NCI-H1694 (cell line): ENCODE results near the gene BMPR1A.
"Not testable (repeated sequence)": the region's sequence is repeated elsewhere in the genome, so short reads cannot be mapped to it uniquely, and the experiment has no call there.

Experiments
- DNase-seq: peaks from one replicate; lab custom pipeline; 2025; lab: John Stamatoyannopoulos, UW

BMPR1A gene

DNA sequence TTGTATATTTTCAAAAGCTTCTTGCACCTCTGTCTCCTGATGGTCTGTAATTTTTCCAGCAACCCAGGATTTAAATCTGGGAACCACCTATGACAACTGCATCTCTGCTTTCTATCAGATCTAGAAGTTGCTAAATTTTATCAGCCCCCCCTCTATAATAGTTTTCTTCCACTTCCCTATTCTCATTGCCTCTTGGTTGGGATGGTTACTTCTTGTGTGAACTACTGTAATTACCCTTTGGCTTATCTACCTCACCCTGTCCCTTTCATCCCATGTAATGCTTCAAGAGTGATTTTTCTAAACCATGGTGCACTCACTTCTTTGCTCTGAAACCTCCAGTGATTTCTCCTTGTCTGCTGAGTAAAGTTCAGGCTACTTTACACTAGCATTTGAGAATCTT is 92.3 kb downstream of the BMPR1A start:
- DNase-seq: no peak

DNA sequence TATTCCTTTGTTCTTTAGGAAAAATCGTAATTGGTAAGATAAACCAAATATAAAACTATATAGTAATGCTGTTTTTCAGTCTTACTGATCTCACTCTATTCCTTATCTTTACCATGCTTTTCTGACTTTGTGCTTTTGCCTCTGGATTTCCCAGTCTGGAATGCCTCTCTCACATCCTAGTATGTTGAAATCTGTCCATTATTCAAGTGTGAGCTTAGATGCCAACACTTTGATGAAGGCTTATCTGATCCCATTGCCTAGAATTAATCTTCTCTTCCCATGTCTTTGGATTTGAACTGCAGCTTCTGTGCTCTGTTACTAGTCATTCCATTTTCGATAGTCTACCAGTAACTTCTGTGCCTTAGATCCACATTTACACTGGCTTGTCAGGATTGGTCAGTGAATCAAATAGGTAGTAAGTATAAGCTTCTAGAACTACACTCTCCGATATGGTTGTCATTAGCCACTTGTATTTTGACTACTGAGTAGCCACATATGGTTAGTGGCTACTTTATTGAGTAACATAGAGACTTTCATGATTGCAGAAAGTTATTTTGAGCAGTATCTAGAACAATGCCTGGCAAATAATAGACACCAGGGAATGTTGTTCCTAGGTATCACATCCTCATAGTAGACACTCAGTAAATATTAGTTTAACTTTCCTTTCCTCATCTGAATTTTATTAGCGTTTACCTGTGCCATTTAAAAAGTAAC is 92.9 kb downstream of the BMPR1A start:
- no peak for DNase-seq

DNA sequence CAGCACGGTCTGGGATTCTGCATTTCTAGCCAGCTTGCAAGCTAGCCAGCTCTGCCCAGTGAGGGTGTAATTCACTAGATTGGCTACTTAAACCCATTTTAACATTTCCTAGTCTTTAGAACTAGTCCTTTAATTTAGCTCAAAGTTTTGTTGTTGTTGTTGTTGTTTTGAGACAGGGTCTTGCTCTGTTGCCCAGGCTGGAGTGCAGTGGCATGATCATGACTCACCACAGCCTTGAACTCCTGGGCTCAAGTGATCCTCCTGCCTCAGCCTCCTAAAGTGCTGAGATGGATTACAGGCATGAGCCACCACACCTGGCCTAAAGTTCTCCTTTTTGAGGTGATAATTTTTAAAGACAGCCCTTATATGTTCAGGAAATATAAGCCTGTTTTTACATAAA is 94.1 kb downstream of the BMPR1A start:
- DNase-seq: no peak

DNA sequence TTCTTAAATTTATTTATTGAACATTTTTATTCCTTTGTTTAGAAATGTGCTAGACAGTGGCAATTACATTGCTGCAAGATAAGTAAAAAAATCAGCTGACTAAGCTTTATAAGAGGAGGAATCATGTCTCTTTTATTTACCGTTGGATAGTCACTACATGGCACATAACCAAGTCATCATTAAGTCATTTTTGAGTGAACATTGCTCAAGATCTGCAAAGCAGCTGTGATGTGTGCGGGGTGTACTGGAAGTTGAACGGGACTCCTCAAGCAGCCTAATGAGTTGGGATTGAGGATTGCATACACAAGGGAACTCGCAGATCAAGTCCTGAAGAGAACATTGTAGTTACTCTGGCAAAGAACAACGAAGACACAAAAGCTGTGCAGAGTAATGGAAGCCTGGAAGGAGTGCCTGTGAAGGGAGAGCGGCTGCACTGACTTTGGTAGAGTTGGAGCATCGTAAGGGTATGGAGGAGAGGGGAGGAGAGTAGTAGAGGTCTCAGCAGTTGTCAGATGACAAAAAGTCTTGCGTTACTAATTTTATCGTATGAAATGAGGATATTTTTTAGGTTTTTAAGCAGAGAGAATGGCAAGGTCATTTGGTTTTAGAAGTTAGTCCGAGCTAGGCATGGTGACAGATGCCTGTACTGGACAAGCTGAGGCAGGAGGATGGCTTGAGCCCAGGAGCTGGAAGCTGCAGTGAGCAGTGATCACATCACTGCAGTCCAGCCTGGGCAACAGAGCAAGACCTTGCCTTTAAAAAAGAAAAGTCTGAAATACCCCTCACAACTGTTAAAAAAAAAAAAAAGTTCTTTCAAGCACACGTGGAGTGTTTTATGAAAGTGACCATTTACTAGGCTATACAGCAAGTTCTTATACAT is 95.1 kb downstream of the BMPR1A start:
- no peak for DNase-seq

DNA sequence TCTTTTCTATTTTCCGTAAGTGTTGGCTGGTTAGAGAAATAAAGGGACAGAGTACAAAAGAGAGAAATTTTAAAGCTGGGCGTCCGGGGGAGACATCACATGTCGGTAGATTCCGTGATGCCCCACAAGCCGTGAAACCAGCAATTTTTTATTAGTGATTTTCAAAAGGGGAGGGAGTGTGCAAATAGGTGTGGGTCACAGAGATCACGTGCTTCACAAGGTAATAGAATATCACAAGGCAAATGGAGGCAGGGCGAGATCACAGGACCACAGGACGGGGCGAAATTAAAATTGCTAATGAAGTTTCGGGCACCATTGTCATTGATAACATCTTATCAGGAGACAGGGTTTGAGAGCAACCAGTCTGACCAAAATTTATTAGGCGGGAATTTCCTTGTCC is 97.2 kb downstream of the BMPR1A start:
- DNase-seq: not testable (repeated sequence)

DNA sequence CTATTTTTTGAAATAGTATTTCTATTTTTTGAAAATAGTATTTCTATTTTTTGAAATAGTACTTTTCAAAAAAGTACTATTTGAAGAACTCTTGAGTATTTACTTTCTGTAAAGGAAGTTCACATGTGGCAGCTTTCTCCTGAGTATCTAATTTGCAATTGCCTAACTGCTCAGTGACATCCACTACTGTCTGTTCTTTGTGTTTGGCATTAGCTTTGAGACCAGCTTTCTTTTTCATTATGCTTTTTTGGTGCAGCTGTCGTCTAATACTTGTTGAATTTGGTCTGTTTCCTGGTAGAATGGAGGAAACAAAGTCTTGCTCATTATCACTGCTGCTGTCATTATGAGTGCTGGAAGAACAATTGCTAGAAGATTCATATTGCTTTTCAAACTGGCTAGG is 99.1 kb downstream of the BMPR1A start:
- DNase-seq: no peak

DNA sequence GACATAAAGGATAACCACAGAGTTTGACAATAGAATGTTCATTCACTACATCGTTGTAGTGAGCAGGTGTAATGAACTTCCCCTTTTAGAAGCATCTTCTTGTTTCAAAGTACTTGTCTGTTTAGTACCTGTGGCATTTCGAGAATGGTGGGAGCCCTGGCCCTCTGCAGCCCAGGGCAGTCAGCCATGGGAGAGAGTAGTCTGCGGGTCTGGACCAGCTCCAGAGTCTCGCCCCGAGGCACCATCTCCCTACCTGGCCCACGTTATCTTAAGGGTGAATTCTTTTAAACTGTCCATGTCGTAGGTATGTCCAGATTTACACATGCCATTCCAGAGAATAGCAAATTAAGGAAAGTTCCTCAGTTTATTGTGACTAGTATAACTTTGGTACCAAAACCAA is 99.7 kb downstream of the BMPR1A start:
- DNase-seq: no peak

DNA sequence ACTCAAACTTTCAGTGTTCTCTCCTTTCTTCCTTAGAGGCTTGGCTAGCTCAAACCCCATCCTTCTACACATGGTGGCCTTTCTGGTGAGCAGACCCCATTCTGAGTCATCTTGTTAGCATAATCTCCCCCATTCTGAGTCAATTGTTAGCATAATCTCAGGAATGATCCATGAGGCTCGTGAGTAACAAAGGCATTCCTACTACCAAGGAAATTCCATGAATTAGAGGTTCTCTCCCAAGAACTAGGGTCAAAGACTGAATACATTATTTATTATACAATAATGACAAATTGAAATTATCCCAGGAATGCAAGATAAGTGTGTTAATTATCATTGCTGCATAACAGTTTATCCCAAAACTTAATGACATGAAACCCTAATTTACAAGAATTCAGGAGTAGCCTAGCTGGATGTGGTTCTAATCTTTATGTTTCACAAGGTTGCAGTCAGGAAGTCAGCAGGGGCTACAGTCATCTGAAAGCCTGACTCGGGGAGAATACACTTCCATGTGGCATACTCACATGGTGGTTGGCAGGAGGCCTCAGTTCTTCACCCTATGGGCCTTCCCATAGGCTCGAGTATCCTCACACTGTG is 100.8 kb downstream of the BMPR1A start:
- no peak for DNase-seq

DNA sequence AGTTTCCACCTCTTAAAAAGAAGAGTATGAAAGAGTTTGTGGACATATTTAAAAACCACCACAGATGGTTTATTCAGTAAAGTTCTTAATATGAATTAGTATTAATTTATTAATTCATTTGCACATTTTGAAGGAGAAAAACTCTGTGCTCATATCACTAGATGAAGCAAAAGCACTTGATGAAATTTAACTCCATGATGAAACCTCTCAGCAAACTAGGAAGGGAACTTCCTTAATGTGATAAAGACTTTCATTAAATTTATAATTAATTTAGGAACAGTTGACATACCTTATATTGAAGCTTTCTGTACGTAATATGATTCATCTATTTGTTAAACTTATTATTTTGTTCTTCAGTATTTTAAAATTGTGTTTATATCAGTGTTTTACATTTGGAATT is 101.6 kb downstream of the BMPR1A start:
- DNase-seq: no peak

DNA sequence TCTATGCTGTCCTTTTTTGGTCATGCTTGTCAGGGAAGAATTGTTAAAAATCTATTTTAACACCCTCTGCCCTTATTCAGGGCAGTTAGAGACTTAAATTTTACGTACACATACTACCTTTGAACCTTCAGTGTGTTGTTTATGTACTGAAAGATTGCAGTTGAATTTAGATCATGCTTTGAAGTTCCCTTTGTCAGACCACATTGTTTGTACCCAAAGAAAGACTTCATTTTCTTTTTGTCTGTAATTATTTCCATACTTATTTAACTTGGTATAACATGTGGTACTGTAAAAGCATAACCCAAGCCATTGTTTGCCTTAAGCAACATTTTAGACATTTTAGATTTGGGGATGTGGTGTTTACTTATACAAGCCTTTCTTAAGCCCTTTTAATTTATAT is 104.9 kb downstream of the BMPR1A start:
- DNase-seq: no peak

DNA sequence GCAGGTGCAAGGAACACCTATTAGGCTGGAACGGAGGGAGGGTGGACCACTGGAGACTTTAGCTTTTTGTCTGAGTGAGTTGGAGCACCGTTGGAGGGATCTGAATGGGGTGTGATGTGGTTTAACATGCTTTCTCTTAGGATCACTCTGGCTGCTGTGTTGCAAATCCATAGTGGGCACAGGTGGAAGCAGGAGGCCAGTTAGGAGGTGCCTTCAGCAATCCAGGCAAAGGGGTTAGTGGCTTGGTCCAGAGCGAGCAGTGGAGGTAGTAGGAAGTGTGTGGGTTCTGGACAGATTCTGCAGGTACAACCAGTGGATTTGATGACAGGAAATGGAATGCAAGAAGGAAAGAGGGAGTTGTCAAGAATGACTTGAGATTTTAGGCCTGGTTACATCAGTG is 106.0 kb downstream of the BMPR1A start:
- no peak for DNase-seq

DNA sequence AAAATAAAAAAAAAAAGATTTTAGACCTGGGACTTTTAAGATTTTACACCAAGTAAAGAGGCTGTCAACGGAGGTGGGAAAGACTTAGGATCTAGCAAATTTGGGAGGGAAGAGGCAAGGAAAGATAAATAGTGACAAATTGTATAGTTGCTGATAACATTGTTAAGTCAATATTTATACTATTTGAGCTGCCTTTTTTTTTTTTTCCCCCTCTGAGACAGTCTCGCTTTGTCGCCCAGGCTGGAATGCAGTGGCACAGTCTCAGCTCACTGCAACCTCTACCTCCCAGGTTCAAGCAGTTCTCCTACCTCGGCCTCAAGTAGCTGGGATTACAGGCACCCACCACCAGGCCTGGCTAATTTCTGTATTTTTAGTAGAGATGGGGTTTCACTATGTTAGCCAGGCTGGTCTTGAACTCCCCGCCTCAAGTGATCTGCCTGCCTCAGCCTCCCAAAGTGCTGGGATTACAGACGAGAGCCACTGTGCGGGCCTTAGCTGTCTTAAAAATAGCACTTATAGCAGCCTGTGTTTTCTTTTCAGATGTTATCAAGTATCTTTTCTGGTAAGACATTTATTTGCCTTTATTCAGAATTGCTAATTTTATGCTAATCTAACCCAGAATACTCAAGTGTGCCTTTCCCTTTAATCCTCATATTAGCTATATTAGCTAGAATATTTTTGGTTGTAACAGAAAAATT is 106.5 kb downstream of the BMPR1A start:
- no peak for DNase-seq

DNA sequence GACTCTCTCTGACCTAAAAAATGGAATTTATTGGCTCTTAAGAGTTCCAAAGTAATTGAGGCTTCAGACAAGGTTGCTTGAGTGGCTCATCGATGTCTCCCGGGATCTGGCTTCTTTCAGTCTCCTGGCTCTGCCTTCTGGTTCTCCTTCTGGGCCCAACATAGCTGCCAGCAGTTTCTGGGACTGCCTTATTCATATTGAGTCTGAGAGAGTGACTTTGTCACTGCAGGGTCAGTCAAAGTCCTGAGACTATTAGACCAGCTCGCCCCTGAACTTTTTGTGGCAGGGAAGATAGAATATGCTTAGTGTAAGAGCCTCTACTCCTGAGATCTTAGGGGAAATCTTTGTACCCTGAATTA is 107.0 kb downstream of the BMPR1A start:
- no peak for DNase-seq

DNA sequence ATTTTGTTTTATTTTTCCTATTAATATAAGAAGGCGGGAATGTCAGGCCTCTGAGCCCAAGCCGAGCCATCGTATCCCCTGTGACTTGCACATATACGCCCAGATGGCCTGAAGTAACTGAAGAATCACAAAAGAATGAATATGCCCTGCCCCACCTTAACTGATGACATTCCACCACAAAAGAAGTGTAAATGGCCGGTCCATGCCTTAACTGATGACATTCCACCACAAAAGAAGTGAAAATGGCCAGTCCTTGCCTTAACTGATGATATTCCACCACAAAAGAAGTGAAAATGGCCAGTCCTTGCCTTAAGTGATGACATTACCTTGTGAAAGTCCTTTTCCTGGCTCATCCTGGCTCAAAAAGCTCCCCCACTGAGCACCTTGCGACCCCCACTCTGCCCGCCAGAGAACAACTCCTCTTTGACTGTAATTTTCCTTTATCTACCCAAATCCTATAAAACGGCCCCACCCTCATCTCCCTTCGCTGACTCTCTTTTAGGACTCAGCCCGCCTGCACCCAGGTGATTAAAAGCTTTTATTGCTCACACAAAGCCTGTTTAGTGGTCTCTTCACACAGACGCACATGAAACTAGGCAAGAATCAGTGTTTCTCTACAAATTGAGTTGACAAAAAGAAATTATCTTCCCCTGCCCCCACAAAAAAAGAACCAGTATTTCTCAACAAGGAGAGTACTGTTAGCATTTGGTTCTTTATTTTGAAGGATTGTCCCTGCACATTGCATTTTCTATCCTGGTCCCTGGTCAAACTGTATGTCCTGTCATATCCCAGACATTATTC is 108.8 kb downstream of the BMPR1A start:
- DNase-seq: not testable (repeated sequence)

DNA sequence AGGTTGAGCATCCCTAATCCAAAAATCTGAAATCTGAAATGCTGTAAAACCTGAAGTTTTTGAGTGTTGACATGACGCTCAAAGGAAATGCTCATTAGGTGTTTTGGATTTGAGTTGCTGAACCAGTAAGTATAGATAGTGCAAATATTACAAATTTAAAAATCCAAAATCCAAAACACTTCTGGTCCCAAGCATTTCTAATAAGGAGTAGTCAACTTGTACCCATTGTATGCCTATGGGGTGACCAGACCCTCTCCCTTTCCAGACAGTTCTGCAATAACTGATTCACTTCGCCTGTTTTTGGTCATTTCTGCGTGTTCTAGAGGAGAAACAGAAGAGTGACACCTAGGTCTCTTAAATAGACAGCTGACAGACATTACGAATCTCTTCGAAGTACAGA is 110.7 kb downstream of the BMPR1A start:
- no peak for DNase-seq

DNA sequence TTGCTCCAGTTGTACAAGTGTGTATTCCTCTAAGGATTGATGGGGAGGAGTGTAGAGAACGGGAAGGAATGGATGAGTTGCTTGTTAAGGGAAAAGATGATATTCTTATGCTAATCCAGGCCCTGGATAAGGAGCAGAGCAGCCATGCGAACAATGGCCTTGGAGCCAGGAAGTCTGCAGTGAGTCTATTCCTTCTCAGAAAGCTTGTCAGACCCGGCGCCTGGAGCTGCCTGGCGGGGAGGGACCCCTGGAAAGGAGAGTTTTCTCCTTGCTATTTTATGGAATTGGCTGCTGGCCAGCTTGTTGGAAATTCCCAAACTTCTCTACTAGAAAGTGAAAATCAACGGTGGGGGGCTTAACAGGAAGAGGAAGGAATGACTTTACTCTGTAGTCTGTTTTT is 111.9 kb downstream of the BMPR1A start:
- DNase-seq: no peak

DNA sequence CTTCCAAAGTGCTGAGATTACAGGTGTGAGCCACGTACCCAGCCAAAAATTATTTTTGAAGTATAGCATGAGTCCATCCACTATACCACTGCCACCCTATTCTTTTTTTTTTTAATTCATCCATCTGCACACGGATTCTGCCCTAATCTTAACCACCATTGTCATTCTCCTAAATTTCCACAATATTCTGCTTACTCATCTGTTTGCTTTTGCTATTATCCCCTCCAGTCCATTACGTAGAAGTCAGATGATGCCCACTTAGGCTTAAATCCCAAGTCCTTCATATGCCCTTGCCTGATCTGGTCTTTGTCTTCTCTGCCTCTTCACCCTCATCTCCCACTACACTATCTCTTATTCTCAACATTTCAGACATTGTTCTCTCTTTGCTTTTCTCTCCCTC is 114.3 kb downstream of the BMPR1A start:
- DNase-seq: no peak

DNA sequence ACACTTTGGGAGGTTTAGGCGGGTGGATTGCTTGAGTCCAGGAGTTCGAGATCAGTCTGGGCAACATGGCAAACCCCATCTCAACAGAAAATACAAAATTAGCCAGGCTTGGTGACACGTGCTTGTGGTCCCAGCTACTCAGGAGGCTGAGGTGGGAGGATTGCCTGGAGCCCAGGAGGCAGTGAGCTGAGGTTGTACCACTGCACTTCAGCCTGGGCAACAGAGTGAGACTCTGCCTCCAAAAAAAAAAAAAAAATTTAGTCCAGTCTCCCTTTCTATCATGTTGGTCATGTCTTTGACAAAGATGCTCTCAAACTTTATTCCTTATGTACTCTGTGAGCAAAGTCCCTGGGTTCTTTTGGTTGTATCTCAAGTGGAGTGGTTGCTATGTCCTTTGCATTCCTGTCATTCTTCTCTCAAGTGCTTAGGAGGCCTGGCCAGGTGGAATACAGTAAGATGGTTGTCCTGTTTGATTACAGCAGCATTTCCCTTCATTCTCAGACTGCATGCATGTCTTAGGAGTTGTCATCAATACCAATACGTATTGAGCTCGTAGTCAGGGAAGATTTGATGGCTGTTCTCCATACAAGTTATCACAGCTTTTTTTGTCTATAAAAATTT is 115.3 kb downstream of the BMPR1A start:
- no peak for DNase-seq

DNA sequence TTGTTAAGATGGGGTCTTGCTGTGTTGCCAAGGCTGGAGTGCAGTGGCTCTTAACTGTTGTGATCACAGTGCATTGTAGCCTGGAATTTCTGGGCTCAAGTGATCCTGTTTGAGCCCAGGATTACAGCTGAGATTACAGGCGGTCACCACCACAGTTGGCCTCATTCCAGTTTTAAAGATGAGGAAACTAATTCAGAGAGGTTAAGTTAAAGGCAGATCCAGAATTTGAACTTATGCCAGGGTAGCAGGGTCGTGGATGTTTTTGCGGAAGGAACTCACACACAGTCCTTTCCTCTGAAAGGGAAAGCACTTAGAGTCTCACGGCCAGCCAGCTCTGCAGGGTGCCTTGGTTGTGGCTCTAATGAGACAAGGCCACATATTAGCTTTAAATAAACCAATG is 116.3 kb downstream of the BMPR1A start:
- DNase-seq: no peak

DNA sequence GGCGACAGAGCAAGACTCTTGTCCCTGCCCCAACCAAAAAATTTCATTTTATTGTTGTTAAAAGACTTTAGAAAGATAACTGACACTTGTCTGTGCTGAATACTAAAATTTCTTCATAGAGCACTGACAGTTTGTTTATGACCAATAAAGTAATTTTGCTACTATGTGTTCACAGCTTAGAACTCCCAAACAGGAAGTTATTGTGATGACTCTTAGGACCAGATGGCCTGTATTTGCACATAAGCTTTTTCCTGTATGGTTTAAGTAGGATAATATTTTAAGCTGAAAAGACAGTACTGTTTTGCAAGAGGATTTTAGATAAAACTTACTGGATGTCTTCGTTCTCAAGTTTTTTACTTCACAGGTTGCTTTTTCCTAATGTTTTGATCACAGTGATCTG is 120.3 kb downstream of the BMPR1A start:
- DNase-seq: peak; percentile 13

DNA sequence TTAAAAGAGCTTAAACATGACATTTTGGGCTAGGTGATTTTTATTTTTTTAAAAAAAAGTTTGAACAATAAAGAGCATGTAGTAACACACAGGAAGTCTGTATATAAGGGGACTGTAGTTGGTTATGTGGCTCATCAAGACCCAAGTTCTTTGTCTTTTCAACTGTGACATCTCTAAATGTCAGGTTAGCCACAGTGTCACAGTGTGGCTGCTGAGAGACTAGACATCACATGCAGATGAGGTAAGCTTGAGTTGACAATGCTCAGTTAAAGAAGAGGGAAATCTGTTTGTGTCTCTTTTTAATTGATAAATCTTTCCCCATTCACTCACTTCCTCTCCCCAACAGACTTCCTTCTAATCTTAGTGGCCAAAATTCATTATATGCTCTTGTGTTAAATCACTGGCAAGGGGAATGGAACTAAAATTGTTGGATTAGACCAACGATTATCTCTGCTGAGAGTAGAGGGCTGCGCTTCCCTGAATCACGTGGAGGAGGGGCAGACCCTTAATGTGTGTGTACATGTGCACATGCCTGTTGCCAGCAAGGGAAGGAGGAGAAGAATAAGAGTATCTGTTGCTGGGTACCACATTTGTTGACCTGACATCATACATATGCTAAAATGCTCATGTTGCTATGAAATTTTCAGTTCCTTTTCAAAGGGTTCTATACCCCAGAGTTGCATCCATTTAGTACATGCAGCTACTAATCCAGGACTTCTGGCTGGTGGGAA is 122.7 kb downstream of the BMPR1A start:
- DNase-seq: no peak
